Nephron (organoid): ENCODE measurements around the gene CRABP2.

Source experiments
- H3K27ac Mint-ChIP-seq, 3 experiments: 2 replicates each; pipeline ENCODE4 v1.8.0; 2020; ENCODE audit warnings: mixed read lengths in 3 of 3, mild to moderate bottlenecking in 2 of 3, moderate library complexity in 1 of 3
- H3K27me3 Mint-ChIP-seq: 2 replicates; pipeline ENCODE4 v1.8.0; 2021; ENCODE audit warnings: low read depth, mild to moderate bottlenecking, moderate library complexity, mixed read lengths
- H3K36me3 Mint-ChIP-seq: 2 replicates; pipeline ENCODE4 v1.8.0; 2020; ENCODE audit warnings: low read depth, mixed read lengths
- H3K4me1 Mint-ChIP-seq: 2 replicates; pipeline ENCODE4 v1.8.0; 2020; ENCODE audit warnings: mixed read lengths
- H3K4me3 Mint-ChIP-seq, 3 experiments: 2 replicates each; pipeline ENCODE4 v1.8.0; 2020; ENCODE audit warnings: mild to moderate bottlenecking in 3 of 3, mixed read lengths in 3 of 3, moderate library complexity in 2 of 3
- H3K9me3 Mint-ChIP-seq: 2 replicates; pipeline ENCODE4 v1.8.0; 2020; ENCODE audit warnings: mixed read lengths
- CTCF ChIP-seq, 3 experiments: fragments of 200-600 bp; sonication (generic); IDR thresholded peaks; one replicate each; pipeline ENCODE4 v1.5.0; 2021; ENCODE audit warnings: antibody characterized with exemption in 3 of 3; ENCODE audit not compliant: unreplicated experiment in 3 of 3

The CRABP2 gene

GRCh38 chr1:156675210-156676113 is 29.9 kb downstream of the CRABP2 start:
- Mint-ChIP-seq H3K4me3 (peak overlapping the region; percentile 91 to 94 (median 92)), H3K27ac (peak overlapping the region; percentile 72 to 93 (median 79)), H3K9me3 (no peaks in the 10 kb centered on the region), H3K27me3 (peaks cover 16% of the 10 kb centered on the region), H3K36me3 (peaks cover 46% of the 10 kb centered on the region), H3K4me1 (peaks cover 58% of the 10 kb centered on the region)
- TF ChIP-seq CTCF (IDR thresholded peaks at IDR 0.05; ENCODE audit: unreplicated experiment in 3 of 3), result no peak

- H3K4me3 Mint-ChIP-seq, result peak overlapping the region; percentile 91 to 94 (median 92)
- H3K27ac Mint-ChIP-seq, result peak overlapping the region; percentile 72 to 91 (median 83)
- no peak for TF ChIP-seq CTCF (IDR thresholded peaks at IDR 0.05; ENCODE audit: unreplicated experiment in 3 of 3)
Measured at GRCh38 chr1:156673387-156674121, 31.8 kb downstream of the CRABP2 start.

GRCh38 chr1:156671804-156672203 is 33.6 kb downstream of the CRABP2 start:
- peaks cover 46% of the 10 kb centered on the region for H3K36me3 Mint-ChIP-seq
- peak overlapping the region in 2 of 3 experiments; percentile 35 to 75 for H3K4me3 Mint-ChIP-seq
- H3K9me3 Mint-ChIP-seq, result no peaks in the 10 kb centered on the region
- no peaks in the 10 kb centered on the region for H3K27me3 Mint-ChIP-seq
- TF ChIP-seq CTCF (IDR thresholded peaks at IDR 0.05; ENCODE audit: unreplicated experiment in 3 of 3), result no peak
- H3K27ac Mint-ChIP-seq, result peak overlapping the region; percentile 72 to 91 (median 87)
- H3K4me1 Mint-ChIP-seq, result peaks cover 73% of the 10 kb centered on the region

More at GRCh38 chr1:156673387-156674121, 31.8 kb downstream of the CRABP2 start:
- peaks cover 46% of the 10 kb centered on the region for H3K36me3 Mint-ChIP-seq
- H3K4me1 Mint-ChIP-seq, result peaks cover 69% of the 10 kb centered on the region
- H3K27me3 Mint-ChIP-seq, result peaks cover 10% of the 10 kb centered on the region
- no peaks in the 10 kb centered on the region for H3K9me3 Mint-ChIP-seq

GRCh38 chr1:156670791-156671190 is 34.6 kb downstream of the CRABP2 start:
- H3K9me3 Mint-ChIP-seq, result no peaks in the 10 kb centered on the region
- peaks cover 80% of the 10 kb centered on the region for H3K4me1 Mint-ChIP-seq
- H3K4me3 Mint-ChIP-seq, result peak overlapping the region in 2 of 3 experiments; percentile 35 to 75
- no peaks in the 10 kb centered on the region for H3K27me3 Mint-ChIP-seq
- no peak for TF ChIP-seq CTCF (IDR thresholded peaks at IDR 0.05; ENCODE audit: unreplicated experiment in 3 of 3)
- H3K27ac Mint-ChIP-seq, result peak overlapping the region; percentile 72 to 91 (median 87)
- H3K36me3 Mint-ChIP-seq, result peaks cover 46% of the 10 kb centered on the region

GRCh38 chr1:156670359-156670758 is 35.0 kb downstream of the CRABP2 start:
- no peak for TF ChIP-seq CTCF (IDR thresholded peaks at IDR 0.05; ENCODE audit: unreplicated experiment in 3 of 3)
- Mint-ChIP-seq H3K9me3 (no peaks in the 10 kb centered on the region), H3K27me3 (no peaks in the 10 kb centered on the region), H3K36me3 (peaks cover 41% of the 10 kb centered on the region), H3K27ac (peak overlapping the region in 1 of 3 experiments; percentile 99), H3K4me1 (peaks cover 80% of the 10 kb centered on the region), H3K4me3 (peak overlapping the region; percentile 14 to 34 (median 26))
